ENCODE measurements around the gene MTA1. TPM values are rescaled to one million over a fixed set of nuclear protein-coding genes. Genes with fewer than 3 reads are reported as not detected.

Gene MTA1
- total and polyA plus RNA-seq, 2 experiments from 2014 or later, result 8.1 to 37.0 TPM

- peak overlapping the region; percentile 72 for H3K4me3 ChIP-seq
- no peaks in the 10 kb centered on the region for H4K20me1 ChIP-seq (ENCODE audit: insufficient read depth)
- peaks cover 15% of the 10 kb centered on the region for H3K27me3 ChIP-seq (replicated peaks; ENCODE audit: insufficient read depth)
- H3K27ac ChIP-seq, result peak overlapping the region; percentile 66
- peak overlapping the region; percentile 74 for H2AFZ ChIP-seq
- H3K4me2 ChIP-seq (ENCODE audit: unreplicated experiment), result peak overlapping the region; percentile 64
- peaks cover 4% of the 10 kb centered on the region; the same call in 1 of the 2 replicates for H3K4me1 ChIP-seq (ENCODE audit: insufficient read depth)
- H3F3A ChIP-seq (ENCODE audit: insufficient read depth), result no peaks in the 10 kb centered on the region
- no peaks in the 10 kb centered on the region for H3K79me2 ChIP-seq (ENCODE audit: insufficient read depth)
- H3K9me3 ChIP-seq (ENCODE audit: low read depth), result no peaks in the 10 kb centered on the region
- no peak for TF ChIP-seq EZH2 (IDR thresholded peaks at IDR 0.05; ENCODE audit: insufficient read depth, poor library complexity, severe bottlenecking)
- no peak for TF ChIP-seq EZH2phosphoT487 (IDR thresholded peaks at IDR 0.05; ENCODE audit: insufficient read depth, low read depth)
- in situ Hi-C loops (cut with MboI), result no loop called here
- 2 to 4% methylated on average over 44 to 47 of the region's 53 CpGs for WGBS, 2 experiments (ENCODE audit: low coverage in 1 of 2, low lambda C conversion rate in 2 of 2, missing lambda C conversion rate in 2 of 2)
- DNase-seq, result peak; percentile 85
- H3K9me2 ChIP-seq (ENCODE audit: insufficient read depth), result no peaks in the 10 kb centered on the region
- H3K9ac ChIP-seq, result peak overlapping the region; percentile 79
- no peaks in the 10 kb centered on the region for H3K36me3 ChIP-seq (ENCODE audit: low read depth)
Observed at GRCh38 chr14:105491366-105491973, 71.8 kb downstream of the MTA1 start.

- Histone ChIP-seq H3K4me2 (ENCODE audit: unreplicated experiment) (no peak overlapping the region), H3K4me1 (ENCODE audit: insufficient read depth) (peaks cover 4% of the 10 kb centered on the region; the same call in 1 of the 2 replicates), H3K36me3 (ENCODE audit: low read depth) (no peaks in the 10 kb centered on the region), H3K9me2 (ENCODE audit: insufficient read depth) (no peaks in the 10 kb centered on the region), H3F3A (ENCODE audit: insufficient read depth) (no peaks in the 10 kb centered on the region), H4K20me1 (ENCODE audit: insufficient read depth) (no peaks in the 10 kb centered on the region), H3K27ac (no peak overlapping the region), H3K79me2 (ENCODE audit: insufficient read depth) (no peaks in the 10 kb centered on the region), H3K27me3 (replicated peaks; ENCODE audit: insufficient read depth) (peaks cover 7% of the 10 kb centered on the region), H3K9me3 (ENCODE audit: low read depth) (no peaks in the 10 kb centered on the region), H2AFZ (no peak overlapping the region), H3K9ac (no peak overlapping the region; the same call in 1 of the 2 replicates), H3K4me3 (peak overlapping the region; percentile 72; the same call in 1 of the 2 replicates)
- TF ChIP-seq EZH2 (IDR thresholded peaks at IDR 0.05; ENCODE audit: insufficient read depth, poor library complexity, severe bottlenecking) (no peak), EZH2phosphoT487 (IDR thresholded peaks at IDR 0.05; ENCODE audit: insufficient read depth, low read depth) (no peak)
- DNase-seq, result no peak
- in situ Hi-C loops (cut with MboI), result no loop called here
- WGBS, 2 experiments (ENCODE audit: low coverage in 1 of 2, low lambda C conversion rate in 2 of 2, missing lambda C conversion rate in 2 of 2), result 54 to 67% methylated on average over 20 to 24 of the region's 24 CpGs
Observed at GRCh38 chr14:105492031-105492970, 72.7 kb downstream of the MTA1 start.

GRCh38 chr14:105492971-105493871, 73.6 kb downstream of the MTA1 start:
- no peaks in the 10 kb centered on the region for H3K27me3 ChIP-seq (replicated peaks; ENCODE audit: insufficient read depth)
- no peaks in the 10 kb centered on the region for H3F3A ChIP-seq (ENCODE audit: insufficient read depth)
- H3K36me3 ChIP-seq (ENCODE audit: low read depth), result no peaks in the 10 kb centered on the region
- no peak for TF ChIP-seq EZH2 (IDR thresholded peaks at IDR 0.05; ENCODE audit: insufficient read depth, poor library complexity, severe bottlenecking)
- no peak for TF ChIP-seq EZH2phosphoT487 (IDR thresholded peaks at IDR 0.05; ENCODE audit: insufficient read depth, low read depth)
- H4K20me1 ChIP-seq (ENCODE audit: insufficient read depth), result no peaks in the 10 kb centered on the region
- H3K4me2 ChIP-seq (ENCODE audit: unreplicated experiment), result no peak overlapping the region
- 73 to 87% methylated on average over 13 to 20 of the region's 20 CpGs for WGBS, 2 experiments (ENCODE audit: low coverage in 1 of 2, low lambda C conversion rate in 2 of 2, missing lambda C conversion rate in 2 of 2)
- no peaks in the 10 kb centered on the region for H3K9me2 ChIP-seq (ENCODE audit: insufficient read depth)
- peaks cover 4% of the 10 kb centered on the region; the same call in 1 of the 2 replicates for H3K4me1 ChIP-seq (ENCODE audit: insufficient read depth)
- no peak overlapping the region for H3K9ac ChIP-seq
- H3K27ac ChIP-seq, result no peak overlapping the region
- no peak overlapping the region for H2AFZ ChIP-seq
- H3K79me2 ChIP-seq (ENCODE audit: insufficient read depth), result no peaks in the 10 kb centered on the region
- no peak overlapping the region for H3K4me3 ChIP-seq
- DNase-seq, result no peak
- H3K9me3 ChIP-seq (ENCODE audit: low read depth), result no peaks in the 10 kb centered on the region
- in situ Hi-C loops (cut with MboI), result no loop called here
